Measurements from ENCODE around the gene DNASE1.

GRCh38 chr16:3607634-3608033 lies 46.9 kb upstream of the DNASE1 start:
- TF ChIP-seq POLR2AphosphoS5 (IDR thresholded peaks at IDR 0.05; ENCODE audit: low read depth, low read length): no peak
- TF ChIP-seq REST (IDR thresholded peaks at IDR 0.05; ENCODE audit: insufficient read depth in 1 of 2, low read depth in 2 of 2, low read length in 2 of 2): no peak
- TF ChIP-seq SIN3A (IDR thresholded peaks at IDR 0.05; ENCODE audit: borderline replicate concordance, insufficient read depth, low read length): no peak
- TF ChIP-seq TAF1 (IDR thresholded peaks at IDR 0.05; ENCODE audit: borderline replicate concordance, insufficient read depth, low read length): no peak
